HG03175 (cell line): Measurements from ENCODE around the gene GARNL3.

Experiments
- ATAC-seq: cut with Tn5 transposase; IDR thresholded peaks from one replicate; pipeline ENCODE4 v1.9.1; 2021; ENCODE audit warnings: mild to moderate bottlenecking, moderate library complexity; ENCODE audit not compliant: unreplicated experiment

The GARNL3 gene

GRCh38 chr9:127305838-127306226 lies 41.3 kb downstream of the GARNL3 start:
- ATAC-seq = no peak

GRCh38 chr9:127307802-127308201 lies 43.2 kb downstream of the GARNL3 start:
- ATAC-seq = no peak

- ATAC-seq = no peak
Measured at GRCh38 chr9:127308652-127309434, 44.3 kb downstream of the GARNL3 start.

- ATAC-seq = no peak
Measured at GRCh38 chr9:127309715-127310114, 45.1 kb downstream of the GARNL3 start.

GRCh38 chr9:127311239-127311741 lies 46.7 kb downstream of the GARNL3 start:
- ATAC-seq = no peak

GRCh38 chr9:127313042-127313560 lies 48.5 kb downstream of the GARNL3 start:
- ATAC-seq = no peak

- no peak for ATAC-seq
Measured at GRCh38 chr9:127314911-127315310, 50.3 kb downstream of the GARNL3 start.

- no peak for ATAC-seq
Measured at GRCh38 chr9:127316586-127317323, 52.2 kb downstream of the GARNL3 start.

GRCh38 chr9:127318651-127319167 lies 54.1 kb downstream of the GARNL3 start:
- no peak for ATAC-seq

- ATAC-seq = no peak
Measured at GRCh38 chr9:127319366-127320114, 55.0 kb downstream of the GARNL3 start.

GRCh38 chr9:127320115-127320378 lies 55.5 kb downstream of the GARNL3 start:
- ATAC-seq = no peak

- ATAC-seq = no peak
Measured at GRCh38 chr9:127323393-127323792, 58.8 kb downstream of the GARNL3 start.

- no peak for ATAC-seq
Measured at GRCh38 chr9:127330501-127330900, 65.9 kb downstream of the GARNL3 start.

- ATAC-seq = no peak
Measured at GRCh38 chr9:127333221-127334064, 68.9 kb downstream of the GARNL3 start.

- ATAC-seq = no peak
Measured at GRCh38 chr9:127334725-127335124, 70.2 kb downstream of the GARNL3 start.

GRCh38 chr9:127336086-127336485 lies 71.5 kb downstream of the GARNL3 start:
- no peak for ATAC-seq

GRCh38 chr9:127336506-127337352 lies 72.2 kb downstream of the GARNL3 start:
- no peak for ATAC-seq

GRCh38 chr9:127340721-127341120 lies 76.1 kb downstream of the GARNL3 start:
- no peak for ATAC-seq

GRCh38 chr9:127341152-127341551 lies 76.6 kb downstream of the GARNL3 start:
- ATAC-seq = no peak
